Endothelial cell of umbilical vein (primary cell): ENCODE measurements around the gene SMARCA2. TPM values are rescaled to one million over a fixed set of nuclear protein-coding genes. Genes with fewer than 3 reads are reported as not detected.

Experiments
- BruUV-seq: library from RNA; stranded (reverse); fragments of 400-500 nt; replicated peaks from 2 replicates; lab custom pipeline; 2021; lab: Mats Ljungman, UMichigan
- CTCF ChIA-PET: fragments of 300-600, 350-600 bp; sonication (Branson Sonifier 250); formaldehyde crosslinking; loops from one replicate; lab custom pipeline; 2021; ENCODE audit warnings: antibody characterized with exemption, inconsistent platforms; lab: Charles Lee
- POLR2A ChIA-PET: fragments of 300-600, 350-600 bp; sonication (Branson Sonifier 250); formaldehyde crosslinking; loops from one replicate; lab custom pipeline; 2021; ENCODE audit warnings: antibody characterized with exemption, inconsistent platforms; lab: Charles Lee
- DNase-seq: peaks from one replicate; pipeline ENCODE4 v3.0.0-alpha.2; 2011; ENCODE audit warnings: low read depth, low spot score
- FAIRE-seq: peaks from 2 replicates; lab custom pipeline; 2011; peaks lifted over from hg19 to GRCh38; lab: Jason Lieb, UNC
- H2AFZ ChIP-seq: 2 replicates; pipeline ENCODE4 v1.6.0; 2012; ENCODE audit warnings: low read depth, low read length, control low read depth, inconsistent platforms
- H3K27ac ChIP-seq: 2 replicates; pipeline ENCODE4 v1.5.1; 2011; ENCODE audit warnings: low read depth, mild to moderate bottlenecking, control low read depth, low read length, moderate library complexity; ENCODE audit not compliant: insufficient read depth
- H3K27me3 ChIP-seq, 2 experiments: 2 replicates each; pipeline versions ENCODE4 v1.6.0 to v1.6.1; 2011; ENCODE audit warnings: low read length in 2 of 2, mixed read lengths in 1 of 2; ENCODE audit not compliant: control insufficient read depth in 2 of 2, insufficient read depth in 2 of 2
- H3K36me3 ChIP-seq, 2 experiments: 2 replicates in 1 of 2; 3 replicates in 1 of 2; pipeline ENCODE4 v1.5.1; 2011; ENCODE audit warnings: low read length in 2 of 2, mild to moderate bottlenecking in 1 of 2, moderate library complexity in 1 of 2; ENCODE audit not compliant: control insufficient read depth in 2 of 2, insufficient read depth in 2 of 2; ENCODE audit errors: extremely low read depth in 1 of 2
- H3K4me1 ChIP-seq: 3 replicates; pipeline ENCODE4 v1.5.1; 2011; ENCODE audit warnings: mild to moderate bottlenecking, low read length; ENCODE audit not compliant: control insufficient read depth, insufficient read depth; ENCODE audit errors: extremely low read depth
- H3K4me2 ChIP-seq: 2 replicates; pipeline ENCODE4 v1.6.1; 2011; ENCODE audit warnings: low read length, control low read depth, mixed read lengths; ENCODE audit not compliant: insufficient read depth
- H3K4me3 ChIP-seq, 3 experiments: fragments of 200-600 bp in 1 of 3; sonication (generic), shearing (Covaris generic) in 1 of 3; replicated peaks in 1 of 3; 2 replicates each; pipeline ENCODE4 v1.5.1; 2011 to 2016; ENCODE audit warnings: control low read depth in 3 of 3, low read length in 3 of 3, mild to moderate bottlenecking in 2 of 3, inconsistent platforms in 1 of 3, low read depth in 1 of 3, moderate library complexity in 1 of 3; ENCODE audit not compliant: insufficient read depth in 1 of 3
- H3K79me2 ChIP-seq: 2 replicates; pipeline ENCODE4 v1.6.0; 2012; ENCODE audit warnings: low read length, inconsistent platforms; ENCODE audit not compliant: control insufficient read depth, insufficient read depth
- H3K9ac ChIP-seq: replicated peaks from 2 replicates; pipeline ENCODE3; 2011; ENCODE audit warnings: low read length, control low read depth; ENCODE audit not compliant: insufficient read depth; ENCODE audit errors: extremely low read depth
- H3K9me1 ChIP-seq: replicated peaks from 3 replicates; pipeline ENCODE4 v1.6.0; 2011; ENCODE audit warnings: mild to moderate bottlenecking, low read length; ENCODE audit not compliant: control insufficient read depth, insufficient read depth; ENCODE audit errors: extremely low read depth
- H3K9me3 ChIP-seq: replicated peaks from 2 replicates; pipeline ENCODE4 v1.5.1; 2012; ENCODE audit warnings: low read length, inconsistent platforms; ENCODE audit not compliant: control insufficient read depth, insufficient read depth
- H4K20me1 ChIP-seq: replicated peaks from 2 replicates; pipeline ENCODE3; 2011; ENCODE audit warnings: mild to moderate bottlenecking, low read length; ENCODE audit not compliant: control insufficient read depth, insufficient read depth; ENCODE audit errors: extremely low read depth
- CTCF ChIP-seq, 2 donors: IDR thresholded peaks; 1 replicate in 1 of 2; 2 replicates in 1 of 2; pipeline ENCODE4 v1.5.1; 2011; ENCODE audit warnings: low read length in 2 of 2, mild to moderate bottlenecking in 2 of 2, moderate library complexity in 2 of 2, control low read depth in 1 of 2, inconsistent platforms in 1 of 2, low read depth in 1 of 2; ENCODE audit not compliant: insufficient read depth in 1 of 2; ENCODE audit errors: extremely low read depth in 1 of 2
- EZH2 ChIP-seq: IDR thresholded peaks from 2 replicates; pipeline ENCODE4 v1.6.1; 2012; ENCODE audit warnings: borderline replicate concordance, low read depth, mild to moderate bottlenecking, moderate library complexity, low read length, inconsistent platforms; ENCODE audit not compliant: severe bottlenecking
- FOS ChIP-seq: IDR thresholded peaks from 2 replicates; pipeline ENCODE4 v1.6.1; 2011; ENCODE audit warnings: mild to moderate bottlenecking, low read length, moderate library complexity, borderline replicate concordance; ENCODE audit not compliant: insufficient read depth
- GATA2 ChIP-seq: IDR thresholded peaks from 2 replicates; pipeline ENCODE4 v1.7.0; 2011; ENCODE audit warnings: low read depth, mild to moderate bottlenecking, moderate library complexity, mixed read lengths, low read length; ENCODE audit not compliant: insufficient read length, insufficient read depth
- JUN ChIP-seq: IDR thresholded peaks from 2 replicates; pipeline ENCODE4 v1.6.1; 2011; ENCODE audit warnings: borderline replicate concordance, low read depth; ENCODE audit not compliant: insufficient read length, insufficient read depth
- MAX ChIP-seq: IDR thresholded peaks from 2 replicates; pipeline ENCODE4 v1.6.1; 2011; ENCODE audit not compliant: insufficient read depth, insufficient read length
- MYC ChIP-seq: IDR thresholded peaks from one replicate; pipeline ENCODE4 v1.6.1; 2011; ENCODE audit warnings: mild to moderate bottlenecking, low read depth, low read length
- POLR2A ChIP-seq: IDR thresholded peaks from 2 replicates; pipeline ENCODE4 v1.6.1; 2012; ENCODE audit warnings: low read depth, mild to moderate bottlenecking, control low read depth, low read length
- POLR2AphosphoS5 ChIP-seq: IDR thresholded peaks from 2 replicates; pipeline ENCODE4 v1.6.1; 2012; ENCODE audit warnings: low read depth, mild to moderate bottlenecking, control low read depth, low read length, moderate library complexity; ENCODE audit not compliant: insufficient read depth
- dilution Hi-C: fragments of 300-500 bp; cut with MboI; formaldehyde crosslinking; loops from one replicate; pipeline ENCODE4 v1.15.0; 2019; ENCODE audit warnings: low sequenced_read_pairs; ENCODE audit not compliant: extremely low pct_ligation_motif_present
- intact Hi-C: fragments of 100-400 bp; cut with micrococcal nuclease; formaldehyde crosslinking; loops from one replicate; pipeline ENCODE4 v1.10.0; 2022
- polyA plus RNA-seq, 4 experiments: library from polyadenylated mRNA; depleted of rRNA in 3 of 4; stranded (reverse) in 3 of 4; unstranded in 1 of 4; fragments of >200 nt; gene quantifications; 2 replicates each; pipeline versions ENCODE4 v1.2.1 to v1.2.3, GENCODE V29; 2011 to 2012; ENCODE audit warnings: missing spikeins in 1 of 4
- total RNA-seq: library from RNA; stranded (reverse); gene quantifications from 2 replicates; pipeline ENCODE4 v1.2.3, GENCODE V29; 2021

SMARCA2 gene
- total and polyA plus RNA-seq, 2 donors (not counting 3 experiments of a cell fraction or from before 2014, with no cell fraction given), result 54.5 to 79.9 TPM

- no peak for TF ChIP-seq POLR2A
- no peak for TF ChIP-seq POLR2AphosphoS5
- TF ChIP-seq CTCF (IDR thresholded peaks at IDR 0.05; ENCODE audit: extremely low read depth in 1 of 2, insufficient read depth in 1 of 2, low read depth in 1 of 2, low read length in 2 of 2), result no peak
- TF ChIP-seq MAX, result no peak
- no peak for TF ChIP-seq FOS
- TF ChIP-seq EZH2, result no peak
- TF ChIP-seq MYC, result no peak
- no peak for TF ChIP-seq JUN
- no peak for TF ChIP-seq GATA2
- Histone ChIP-seq H3K4me2 (no peak overlapping the region), H3K9ac (no peak overlapping the region), H2AFZ (no peak overlapping the region), H3K79me2 (no peaks in the 10 kb centered on the region), H3K4me1 (peaks cover 5% of the 10 kb centered on the region), H3K4me3 (no peak overlapping the region), H3K27me3 (no peaks in the 10 kb centered on the region), H3K36me3 (peaks cover 5 to 9% of the 10 kb centered on the region in 2 experiments), H3K27ac (no peak overlapping the region), H3K9me3 (no peaks in the 10 kb centered on the region), H4K20me1 (no peaks in the 10 kb centered on the region), H3K9me1 (no peaks in the 10 kb centered on the region)
- POLR2A ChIA-PET, result no interaction called here
- DNase-seq (no peak), FAIRE-seq (no peak)
- dilution Hi-C loops, result no loop called here
- CTCF ChIA-PET, result interaction anchor here (1.0 kb wide), 1 partner anchor 74 kb away, joined by 3 read pairs; no protein-coding TSS in a partner anchor
- no TSS peak for BruUV-seq
- intact Hi-C loops, result no loop called here
Observed at GRCh38 chr9:2195211-2195610, 180.1 kb downstream of the SMARCA2 start.
